ENCODE measurements around the gene FAM193B. TPM values are rescaled to one million over a fixed set of nuclear protein-coding genes. Genes with fewer than 3 reads are reported as not detected.

The FAM193B gene
- total RNA-seq, 1 donor, result 32.6 TPM

DNA sequence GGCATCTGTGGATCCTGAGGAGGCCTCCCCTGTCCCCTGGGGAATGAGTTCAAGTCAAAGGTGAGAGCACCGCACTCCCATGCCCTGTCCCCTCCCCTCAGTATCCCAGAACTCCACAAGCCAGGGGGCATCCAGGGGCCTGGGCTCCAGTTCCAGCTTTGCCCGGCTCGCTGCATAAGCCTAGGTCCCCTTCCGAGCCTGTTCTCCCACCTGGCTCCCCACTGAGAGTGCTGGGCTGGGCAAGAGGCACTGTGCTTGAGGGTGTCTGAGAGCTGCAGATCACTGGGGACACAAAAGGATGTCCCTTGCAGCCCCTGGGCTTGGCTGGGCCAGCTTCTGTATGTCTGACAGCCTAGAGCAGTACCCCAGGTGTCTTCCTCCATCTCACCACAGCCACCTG is 49.3 kb downstream of the FAM193B start:
- TF ChIP-seq, protein P1, sequence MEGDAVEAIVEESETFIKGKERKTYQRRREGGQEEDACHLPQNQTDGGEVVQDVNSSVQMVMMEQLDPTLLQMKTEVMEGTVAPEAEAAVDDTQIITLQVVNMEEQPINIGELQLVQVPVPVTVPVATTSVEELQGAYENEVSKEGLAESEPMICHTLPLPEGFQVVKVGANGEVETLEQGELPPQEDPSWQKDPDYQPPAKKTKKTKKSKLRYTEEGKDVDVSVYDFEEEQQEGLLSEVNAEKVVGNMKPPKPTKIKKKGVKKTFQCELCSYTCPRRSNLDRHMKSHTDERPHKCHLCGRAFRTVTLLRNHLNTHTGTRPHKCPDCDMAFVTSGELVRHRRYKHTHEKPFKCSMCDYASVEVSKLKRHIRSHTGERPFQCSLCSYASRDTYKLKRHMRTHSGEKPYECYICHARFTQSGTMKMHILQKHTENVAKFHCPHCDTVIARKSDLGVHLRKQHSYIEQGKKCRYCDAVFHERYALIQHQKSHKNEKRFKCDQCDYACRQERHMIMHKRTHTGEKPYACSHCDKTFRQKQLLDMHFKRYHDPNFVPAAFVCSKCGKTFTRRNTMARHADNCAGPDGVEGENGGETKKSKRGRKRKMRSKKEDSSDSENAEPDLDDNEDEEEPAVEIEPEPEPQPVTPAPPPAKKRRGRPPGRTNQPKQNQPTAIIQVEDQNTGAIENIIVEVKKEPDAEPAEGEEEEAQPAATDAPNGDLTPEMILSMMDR (IDR thresholded peaks at IDR 0.05; ENCODE audit: extremely low read depth, low read depth, low read length), result no peak
- Histone ChIP-seq H3K27me3 (ENCODE audit: insufficient read depth, low read length) (no peaks in the 10 kb centered on the region), H3K4me1 (ENCODE audit: insufficient read depth, low read length) (peaks cover 5% of the 10 kb centered on the region), H3K9me3 (ENCODE audit: low read depth, low read length) (no peaks in the 10 kb centered on the region), H4K20me1 (ENCODE audit: insufficient read depth, low read length) (no peaks in the 10 kb centered on the region), H3K4me2 (ENCODE audit: insufficient read depth, low read length) (no peak overlapping the region), H3K79me2 (ENCODE audit: insufficient read depth, low read length) (no peaks in the 10 kb centered on the region), H2AFZ (ENCODE audit: low read length) (no peak overlapping the region), H3K36me3 (ENCODE audit: insufficient read depth, low read length) (no peaks in the 10 kb centered on the region), H3K4me3 (ENCODE audit: insufficient read depth, low read length) (no peak overlapping the region), H3K27ac (ENCODE audit: low read depth, low read length) (no peak overlapping the region)
- DNase-seq (ENCODE audit: insufficient read length, low spot score, missing footprints), result no peak

DNA sequence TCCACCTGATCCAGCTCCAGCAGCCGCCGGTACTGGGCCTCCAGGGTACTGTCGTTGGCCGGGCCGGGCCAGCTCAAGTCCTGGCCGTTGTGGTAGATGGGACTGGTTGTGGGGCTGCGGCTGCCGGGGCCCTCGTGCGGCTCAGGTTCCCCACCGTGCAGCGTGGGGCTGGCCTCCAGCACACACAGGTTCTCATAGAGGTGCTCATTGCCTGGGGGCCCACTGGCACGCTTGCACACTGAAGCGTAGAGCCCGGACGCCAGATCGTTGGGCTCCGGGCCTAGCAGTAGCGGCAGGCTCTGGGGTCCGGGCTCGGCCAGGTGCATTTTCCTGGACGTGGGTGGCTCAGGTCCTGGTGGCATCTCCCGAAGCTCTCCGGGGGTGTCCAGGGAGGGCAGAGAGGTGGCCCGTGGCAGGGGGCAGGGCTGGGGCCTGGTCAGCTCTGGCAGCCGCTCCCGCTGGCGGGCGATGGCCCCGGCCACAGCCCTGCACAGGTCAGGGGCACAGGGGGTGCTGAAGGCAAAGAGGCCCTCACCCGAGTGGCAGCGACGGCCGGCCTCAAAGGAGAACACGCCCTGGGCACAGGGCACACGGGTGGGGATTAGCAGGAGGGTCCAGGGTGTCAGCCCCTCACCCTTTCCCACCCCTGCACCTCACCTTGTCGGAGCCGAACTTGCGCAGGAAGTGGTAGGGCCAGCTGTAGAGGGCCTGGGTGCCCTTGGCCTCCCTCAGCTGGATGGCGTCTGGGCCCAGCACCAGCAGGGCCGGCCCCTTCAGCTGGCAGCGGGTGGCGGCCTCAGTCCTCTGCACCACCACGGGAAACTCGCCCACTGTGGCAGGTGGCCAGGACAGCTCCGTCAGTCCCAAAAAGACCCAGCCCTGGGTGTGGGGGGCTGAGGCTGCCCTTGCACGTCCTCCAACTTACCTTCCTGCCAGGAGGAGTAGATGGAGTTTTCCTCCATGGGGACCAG is 50.0 kb downstream of the FAM193B start:
- Histone ChIP-seq H3K27ac (ENCODE audit: low read depth, low read length) (no peak overlapping the region), H3K4me3 (ENCODE audit: insufficient read depth, low read length) (no peak overlapping the region)

DNA sequence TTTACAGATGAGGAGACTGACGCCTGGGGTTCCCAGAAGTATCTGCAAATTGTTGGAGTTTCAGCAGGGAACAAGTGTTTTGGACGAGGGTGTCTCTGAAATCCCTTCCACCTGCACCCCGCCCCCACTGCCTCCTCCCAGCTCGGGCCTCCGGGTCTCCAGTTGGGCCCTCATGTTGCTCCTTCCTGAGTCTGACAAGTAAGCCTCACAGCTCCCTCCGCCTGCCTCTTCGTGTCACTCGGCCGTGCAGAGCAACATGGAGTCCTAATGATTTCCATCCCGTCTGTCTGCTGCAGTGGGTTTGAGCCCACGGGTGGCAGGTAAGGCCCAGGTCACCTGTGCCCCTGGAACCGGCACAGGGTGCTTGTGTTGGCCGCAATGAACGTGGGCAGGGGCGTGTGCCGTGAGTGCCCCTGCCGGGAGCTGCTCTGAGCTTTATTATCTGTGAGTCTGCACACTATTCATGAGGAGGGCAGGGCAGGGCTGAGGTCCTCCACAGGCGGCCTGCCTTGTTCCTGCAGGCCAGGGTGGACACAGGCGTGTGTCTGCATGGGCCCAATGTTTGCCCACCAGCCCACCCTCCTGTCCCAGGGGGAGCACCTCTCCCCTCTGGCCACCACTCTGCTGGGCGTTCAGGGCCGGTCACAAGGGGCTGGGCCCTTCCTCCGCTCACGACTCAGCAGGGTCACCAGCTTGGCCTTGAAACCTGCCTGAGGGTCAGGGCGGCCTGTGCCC is 50.8 kb downstream of the FAM193B start:
- TF ChIP-seq, protein P1 (IDR thresholded peaks at IDR 0.05; ENCODE audit: extremely low read depth, low read depth, low read length), result no peak
- H2AFZ ChIP-seq (ENCODE audit: low read length), result no peak overlapping the region
- no peak overlapping the region for H3K4me2 ChIP-seq (ENCODE audit: insufficient read depth, low read length)
- no peaks in the 10 kb centered on the region for H4K20me1 ChIP-seq (ENCODE audit: insufficient read depth, low read length)
- H3K27ac ChIP-seq (ENCODE audit: low read depth, low read length), result no peak overlapping the region
- no peaks in the 10 kb centered on the region for H3K79me2 ChIP-seq (ENCODE audit: insufficient read depth, low read length)
- H3K4me1 ChIP-seq (ENCODE audit: insufficient read depth, low read length), result peaks cover 5% of the 10 kb centered on the region
- H3K9me3 ChIP-seq (ENCODE audit: low read depth, low read length), result no peaks in the 10 kb centered on the region
- H3K4me3 ChIP-seq (ENCODE audit: insufficient read depth, low read length), result no peak overlapping the region
- DNase-seq (ENCODE audit: insufficient read length, low spot score, missing footprints), result no peak
- H3K27me3 ChIP-seq (ENCODE audit: insufficient read depth, low read length), result no peaks in the 10 kb centered on the region
- H3K36me3 ChIP-seq (ENCODE audit: insufficient read depth, low read length), result no peaks in the 10 kb centered on the region

More for the DNA sequence above, 50.0 kb downstream of the FAM193B start:
- H3K4me2 ChIP-seq (ENCODE audit: insufficient read depth, low read length), result no peak overlapping the region
- no peaks in the 10 kb centered on the region for H3K79me2 ChIP-seq (ENCODE audit: insufficient read depth, low read length)
- H3K9me3 ChIP-seq (ENCODE audit: low read depth, low read length), result no peaks in the 10 kb centered on the region
- H3K27me3 ChIP-seq (ENCODE audit: insufficient read depth, low read length), result no peaks in the 10 kb centered on the region
- peaks cover 5% of the 10 kb centered on the region for H3K4me1 ChIP-seq (ENCODE audit: insufficient read depth, low read length)
- no peak overlapping the region for H2AFZ ChIP-seq (ENCODE audit: low read length)
- TF ChIP-seq, protein P1 (IDR thresholded peaks at IDR 0.05; ENCODE audit: extremely low read depth, low read depth, low read length), result no peak
- no peaks in the 10 kb centered on the region for H3K36me3 ChIP-seq (ENCODE audit: insufficient read depth, low read length)
- H4K20me1 ChIP-seq (ENCODE audit: insufficient read depth, low read length), result no peaks in the 10 kb centered on the region
- no peak for DNase-seq (ENCODE audit: insufficient read length, low spot score, missing footprints)

DNA sequence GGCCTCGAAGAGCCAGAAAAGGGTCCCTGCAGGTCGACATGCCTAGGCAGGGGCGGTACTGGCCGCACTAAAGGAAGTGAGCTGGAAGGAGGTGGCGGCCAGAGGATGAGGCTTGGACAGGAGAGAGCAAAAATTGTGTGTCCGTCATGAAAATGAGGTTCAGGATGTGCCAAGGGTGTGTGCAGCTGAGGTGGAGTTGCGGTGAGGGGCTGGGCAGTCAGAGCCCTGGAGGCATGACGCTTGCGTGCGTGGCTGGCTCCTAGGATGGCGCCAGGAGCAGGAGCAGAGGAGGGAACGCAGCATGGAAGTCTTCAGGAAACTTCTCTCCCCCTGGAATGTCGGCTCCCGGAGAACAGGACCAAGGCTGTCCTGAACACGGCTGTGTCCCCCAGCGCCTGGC is 51.5 kb downstream of the FAM193B start:
- Histone ChIP-seq H3K9me3 (ENCODE audit: low read depth, low read length) (no peaks in the 10 kb centered on the region), H3K79me2 (ENCODE audit: insufficient read depth, low read length) (no peaks in the 10 kb centered on the region), H3K4me2 (ENCODE audit: insufficient read depth, low read length) (no peak overlapping the region), H3K4me1 (ENCODE audit: insufficient read depth, low read length) (peaks cover 12% of the 10 kb centered on the region), H2AFZ (ENCODE audit: low read length) (no peak overlapping the region), H3K36me3 (ENCODE audit: insufficient read depth, low read length) (no peaks in the 10 kb centered on the region), H4K20me1 (ENCODE audit: insufficient read depth, low read length) (no peaks in the 10 kb centered on the region), H3K27ac (ENCODE audit: low read depth, low read length) (no peak overlapping the region), H3K4me3 (ENCODE audit: insufficient read depth, low read length) (no peak overlapping the region), H3K27me3 (ENCODE audit: insufficient read depth, low read length) (no peaks in the 10 kb centered on the region)
- DNase-seq (ENCODE audit: insufficient read length, low spot score, missing footprints), result no peak
- TF ChIP-seq, protein P1 (IDR thresholded peaks at IDR 0.05; ENCODE audit: extremely low read depth, low read depth, low read length), result no peak

Data from osteoblast (primary cell).